Measurements from ENCODE around the gene STOM. TPM values are rescaled to one million over a fixed set of nuclear protein-coding genes. Genes with fewer than 3 reads are reported as not detected.

STOM gene
- total RNA-seq, 1 donor from 2014 or later: 16.1 TPM

DNA sequence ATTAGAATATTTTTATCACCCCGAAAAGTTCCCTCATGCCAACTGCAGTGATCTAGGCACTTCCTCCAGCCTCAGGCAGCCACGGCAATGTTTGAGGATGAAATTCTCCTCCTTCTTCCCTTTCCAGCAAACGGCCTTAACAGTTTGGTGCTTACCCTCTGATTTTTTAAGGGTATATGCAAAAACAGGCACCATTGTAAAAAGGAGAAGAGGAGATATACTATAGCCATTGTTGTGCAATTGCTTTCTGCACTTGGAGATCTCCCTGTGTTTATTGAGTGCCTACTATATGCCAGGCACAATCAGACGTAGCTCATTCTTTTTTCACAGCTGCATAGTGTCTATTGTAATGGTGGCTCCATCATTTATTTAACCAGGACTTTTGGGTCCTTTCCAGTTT, 72.7 kb downstream of the STOM start:
- Mint-ChIP-seq H3K27me3 (ENCODE audit: unreplicated experiment) (peaks cover 11% of the 10 kb centered on the region), H3K4me1 (ENCODE audit: unreplicated experiment) (peaks cover 40% of the 10 kb centered on the region), H3K4me3 (ENCODE audit: unreplicated experiment) (no peak overlapping the region), H3K9me3 (ENCODE audit: unreplicated experiment) (no peaks in the 10 kb centered on the region), H3K27ac (ENCODE audit: unreplicated experiment) (no peak overlapping the region), H3K36me3 (ENCODE audit: low read depth, unreplicated experiment) (peaks cover 15% of the 10 kb centered on the region)
- no peak for DNase-seq (ENCODE audit: low spot score)
- TF ChIP-seq, protein P1, sequence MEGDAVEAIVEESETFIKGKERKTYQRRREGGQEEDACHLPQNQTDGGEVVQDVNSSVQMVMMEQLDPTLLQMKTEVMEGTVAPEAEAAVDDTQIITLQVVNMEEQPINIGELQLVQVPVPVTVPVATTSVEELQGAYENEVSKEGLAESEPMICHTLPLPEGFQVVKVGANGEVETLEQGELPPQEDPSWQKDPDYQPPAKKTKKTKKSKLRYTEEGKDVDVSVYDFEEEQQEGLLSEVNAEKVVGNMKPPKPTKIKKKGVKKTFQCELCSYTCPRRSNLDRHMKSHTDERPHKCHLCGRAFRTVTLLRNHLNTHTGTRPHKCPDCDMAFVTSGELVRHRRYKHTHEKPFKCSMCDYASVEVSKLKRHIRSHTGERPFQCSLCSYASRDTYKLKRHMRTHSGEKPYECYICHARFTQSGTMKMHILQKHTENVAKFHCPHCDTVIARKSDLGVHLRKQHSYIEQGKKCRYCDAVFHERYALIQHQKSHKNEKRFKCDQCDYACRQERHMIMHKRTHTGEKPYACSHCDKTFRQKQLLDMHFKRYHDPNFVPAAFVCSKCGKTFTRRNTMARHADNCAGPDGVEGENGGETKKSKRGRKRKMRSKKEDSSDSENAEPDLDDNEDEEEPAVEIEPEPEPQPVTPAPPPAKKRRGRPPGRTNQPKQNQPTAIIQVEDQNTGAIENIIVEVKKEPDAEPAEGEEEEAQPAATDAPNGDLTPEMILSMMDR (IDR thresholded peaks at IDR 0.05; ENCODE audit: unreplicated experiment): no peak

DNA sequence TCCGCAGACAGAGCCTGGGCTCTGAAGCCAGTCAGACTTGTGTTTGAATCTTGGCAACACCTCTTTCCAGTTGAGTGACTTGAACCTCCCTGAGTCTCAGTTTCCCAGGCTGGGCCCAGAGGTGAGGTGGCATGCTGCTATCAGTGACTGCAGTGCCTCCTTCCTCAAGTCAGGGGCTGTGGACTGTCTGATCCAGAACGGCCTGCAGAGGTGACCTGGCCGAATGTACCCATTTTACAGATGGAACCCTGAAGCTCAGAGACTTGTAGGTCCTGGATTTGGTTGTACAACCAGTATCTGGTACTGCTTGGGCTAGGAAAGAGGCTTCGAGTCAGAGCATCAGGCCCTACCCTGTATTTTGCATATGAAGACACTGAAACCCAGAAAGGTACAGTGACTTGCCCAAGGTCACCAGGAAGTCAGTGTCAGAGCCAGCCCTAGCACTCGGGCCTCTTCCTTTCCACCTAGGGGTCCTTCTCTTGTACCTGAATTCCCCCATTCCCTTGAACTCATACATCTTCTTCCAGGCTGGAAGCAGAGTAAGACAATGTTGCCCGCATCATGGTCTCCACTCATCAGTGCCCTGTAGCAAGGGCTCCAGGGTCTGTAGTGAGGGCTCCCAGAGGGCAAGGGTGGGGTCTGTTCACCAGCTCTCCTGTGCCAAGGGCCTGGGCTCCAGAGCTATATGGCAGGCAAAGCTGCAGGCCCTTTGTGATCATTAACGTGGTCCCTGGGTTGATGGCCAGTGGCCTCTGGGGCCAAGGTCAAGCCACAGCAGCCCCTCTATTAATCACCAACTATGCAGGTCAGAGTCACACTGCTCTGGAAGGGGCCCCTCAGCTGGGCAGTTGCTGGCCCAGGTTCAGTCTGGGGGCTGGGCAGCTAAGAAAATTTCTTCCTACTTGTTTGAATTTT, 73.6 kb downstream of the STOM start:
- Mint-ChIP-seq H3K4me3 (ENCODE audit: unreplicated experiment) (peak overlapping the region; percentile 21), H3K27ac (ENCODE audit: unreplicated experiment) (no peak overlapping the region), H3K36me3 (ENCODE audit: low read depth, unreplicated experiment) (peaks cover 15% of the 10 kb centered on the region), H3K9me3 (ENCODE audit: unreplicated experiment) (no peaks in the 10 kb centered on the region), H3K27me3 (ENCODE audit: unreplicated experiment) (peaks cover 13% of the 10 kb centered on the region), H3K4me1 (ENCODE audit: unreplicated experiment) (peaks cover 40% of the 10 kb centered on the region)
- no peak for DNase-seq (ENCODE audit: low spot score)
- TF ChIP-seq, protein P1 (IDR thresholded peaks at IDR 0.05; ENCODE audit: unreplicated experiment): no peak

DNA sequence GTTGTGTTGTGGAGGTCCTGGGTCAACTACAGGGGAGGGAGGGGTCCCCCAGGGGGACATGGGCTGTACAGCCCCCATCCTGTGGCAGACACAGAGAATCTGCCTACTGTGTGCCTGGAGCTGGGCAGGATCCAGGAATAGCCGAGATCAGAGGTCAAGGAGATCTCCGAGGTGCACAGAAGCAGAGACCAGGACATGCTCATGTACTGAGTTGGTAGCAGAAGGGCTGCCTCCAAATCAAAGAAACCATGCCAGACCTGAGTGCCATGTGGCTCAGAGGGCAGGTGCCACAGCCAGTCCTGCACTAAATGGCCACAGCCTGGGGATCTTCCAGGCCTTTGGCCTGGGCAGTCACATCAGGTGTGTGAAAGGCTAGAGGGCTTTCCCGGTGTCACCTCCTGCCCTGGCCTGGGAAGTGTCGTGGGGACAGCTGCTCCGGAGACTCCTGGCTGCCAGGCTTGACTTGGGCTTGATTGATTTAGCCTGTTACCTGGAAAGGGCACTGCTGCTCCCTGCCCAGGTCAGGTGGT, 74.3 kb downstream of the STOM start:
- H3K4me1 Mint-ChIP-seq (ENCODE audit: unreplicated experiment): peaks cover 40% of the 10 kb centered on the region
- DNase-seq (ENCODE audit: low spot score): no peak
- H3K9me3 Mint-ChIP-seq (ENCODE audit: unreplicated experiment): no peaks in the 10 kb centered on the region
- TF ChIP-seq, protein P1 (IDR thresholded peaks at IDR 0.05; ENCODE audit: unreplicated experiment): no peak
- peaks cover 15% of the 10 kb centered on the region for H3K36me3 Mint-ChIP-seq (ENCODE audit: low read depth, unreplicated experiment)
- H3K27ac Mint-ChIP-seq (ENCODE audit: unreplicated experiment): no peak overlapping the region
- H3K4me3 Mint-ChIP-seq (ENCODE audit: unreplicated experiment): no peak overlapping the region
- H3K27me3 Mint-ChIP-seq (ENCODE audit: unreplicated experiment): peaks cover 13% of the 10 kb centered on the region

DNA sequence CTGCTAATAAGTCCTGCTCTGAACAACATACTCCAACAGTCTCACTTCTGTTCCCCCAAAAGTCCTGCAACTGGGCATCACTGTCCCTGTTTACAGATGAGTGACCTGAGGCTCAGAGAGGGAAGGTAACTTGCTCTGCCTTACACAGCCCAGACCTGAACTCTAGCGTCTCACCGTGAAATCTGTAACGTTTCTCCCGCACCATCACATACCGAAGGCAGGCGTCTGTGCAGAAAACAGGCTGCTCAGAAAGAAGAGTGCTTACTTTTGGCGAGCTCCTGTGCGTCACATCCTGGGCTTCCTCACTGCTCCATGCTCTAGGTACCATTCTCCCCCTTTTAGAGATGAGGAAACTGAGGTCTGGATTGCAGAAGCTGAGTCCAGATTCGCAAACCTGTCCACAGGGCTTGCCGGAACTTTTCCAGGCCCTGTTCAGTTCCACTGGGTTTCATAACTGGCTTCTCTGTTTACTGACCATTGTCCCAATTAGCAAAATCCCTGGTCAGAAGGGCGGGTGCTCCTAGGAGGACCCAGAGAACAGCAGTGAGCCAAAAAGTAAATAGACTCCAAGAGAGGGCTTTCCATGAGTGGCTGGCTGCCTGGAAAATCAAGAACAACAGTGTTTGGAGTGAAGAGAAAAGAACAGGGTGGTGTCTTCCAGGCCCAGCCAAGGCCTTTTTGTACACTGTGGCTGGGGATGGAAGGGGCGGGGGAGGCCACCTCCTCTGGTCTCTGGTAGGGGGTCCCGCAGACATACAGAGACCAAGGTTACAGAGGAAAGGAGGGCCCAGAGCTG, 75.0 kb downstream of the STOM start:
- peaks cover 9% of the 10 kb centered on the region for H3K27me3 Mint-ChIP-seq (ENCODE audit: unreplicated experiment)
- no peaks in the 10 kb centered on the region for H3K9me3 Mint-ChIP-seq (ENCODE audit: unreplicated experiment)
- H3K27ac Mint-ChIP-seq (ENCODE audit: unreplicated experiment): no peak overlapping the region
- TF ChIP-seq, protein P1 (IDR thresholded peaks at IDR 0.05; ENCODE audit: unreplicated experiment): no peak
- no peak for DNase-seq (ENCODE audit: low spot score)
- H3K4me3 Mint-ChIP-seq (ENCODE audit: unreplicated experiment): no peak overlapping the region
- H3K36me3 Mint-ChIP-seq (ENCODE audit: low read depth, unreplicated experiment): peaks cover 9% of the 10 kb centered on the region
- H3K4me1 Mint-ChIP-seq (ENCODE audit: unreplicated experiment): peaks cover 34% of the 10 kb centered on the region
